Spleen (tissue), 7 donors: ENCODE results near the gene PIAS4.

Source experiments
- POLR2A ChIP-seq, 3 donors: fragments of 450-650 bp; IDR thresholded peaks; one replicate each; pipeline ENCODE4 v1.5.1; 2017; ENCODE audit warnings: antibody characterized with exemption in 3 of 3, mild to moderate bottlenecking in 1 of 3
- POLR2AphosphoS5 ChIP-seq, 3 donors: sonication (generic); formaldehyde crosslinking; IDR thresholded peaks; one replicate each; pipeline ENCODE4 v1.5.1; 2017; ENCODE audit warnings: antibody characterized with exemption in 3 of 3
- TF ChIP-seq, protein P1 (sequence below), 11 experiments: fragments of 200-600 bp in 7 of 11; fragments of 450-650 bp in 4 of 11; sonication (generic) in 4 of 11; IDR thresholded peaks in 8 of 11; conservative IDR thresholded peaks in 3 of 11; 1 replicate in 7 of 11; 2 replicates in 4 of 11; pipeline versions ENCODE4 v1.4.0 to v1.8.0; 2016 to 2021; ENCODE audit warnings: antibody characterized with exemption in 11 of 11, inconsistent platforms in 4 of 11, mild to moderate bottlenecking in 1 of 11
- donor health status: DM: no; HTN: no; CAD: no; lungs with moderate emphysema.
- donor health status: DM: no; HTN: no; CAD: no.
- donor health status: DM: no; HTN: no; CAD: no.

DNA sequence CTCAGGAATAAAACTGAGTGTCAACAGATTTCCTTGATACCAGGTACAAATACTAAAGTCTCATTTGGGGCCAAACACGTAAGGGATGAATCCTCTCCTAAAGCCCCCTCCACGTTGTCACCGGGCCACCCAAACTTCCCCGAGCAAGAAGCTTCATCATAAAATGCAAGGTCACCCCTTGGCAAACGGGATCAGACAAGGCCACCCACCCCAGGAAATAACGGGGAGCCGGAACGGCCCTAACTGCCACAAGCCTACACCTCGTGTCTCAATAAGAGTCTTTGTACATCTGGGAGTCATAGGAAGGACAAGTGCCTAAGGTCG lies 23.0 kb upstream of the PIAS4 start:
- TF ChIP-seq, protein P1, sequence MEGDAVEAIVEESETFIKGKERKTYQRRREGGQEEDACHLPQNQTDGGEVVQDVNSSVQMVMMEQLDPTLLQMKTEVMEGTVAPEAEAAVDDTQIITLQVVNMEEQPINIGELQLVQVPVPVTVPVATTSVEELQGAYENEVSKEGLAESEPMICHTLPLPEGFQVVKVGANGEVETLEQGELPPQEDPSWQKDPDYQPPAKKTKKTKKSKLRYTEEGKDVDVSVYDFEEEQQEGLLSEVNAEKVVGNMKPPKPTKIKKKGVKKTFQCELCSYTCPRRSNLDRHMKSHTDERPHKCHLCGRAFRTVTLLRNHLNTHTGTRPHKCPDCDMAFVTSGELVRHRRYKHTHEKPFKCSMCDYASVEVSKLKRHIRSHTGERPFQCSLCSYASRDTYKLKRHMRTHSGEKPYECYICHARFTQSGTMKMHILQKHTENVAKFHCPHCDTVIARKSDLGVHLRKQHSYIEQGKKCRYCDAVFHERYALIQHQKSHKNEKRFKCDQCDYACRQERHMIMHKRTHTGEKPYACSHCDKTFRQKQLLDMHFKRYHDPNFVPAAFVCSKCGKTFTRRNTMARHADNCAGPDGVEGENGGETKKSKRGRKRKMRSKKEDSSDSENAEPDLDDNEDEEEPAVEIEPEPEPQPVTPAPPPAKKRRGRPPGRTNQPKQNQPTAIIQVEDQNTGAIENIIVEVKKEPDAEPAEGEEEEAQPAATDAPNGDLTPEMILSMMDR (IDR thresholded peaks at IDR 0.05 in 8 of 11, conservative IDR thresholded peaks at IDR 0.05 in 3 of 11): no peak
- TF ChIP-seq POLR2AphosphoS5 (IDR thresholded peaks at IDR 0.05): no peak
- TF ChIP-seq POLR2A (IDR thresholded peaks at IDR 0.05): no peak
